ENCODE results near the gene GSG1L2.

The GSG1L2 gene

DNA sequence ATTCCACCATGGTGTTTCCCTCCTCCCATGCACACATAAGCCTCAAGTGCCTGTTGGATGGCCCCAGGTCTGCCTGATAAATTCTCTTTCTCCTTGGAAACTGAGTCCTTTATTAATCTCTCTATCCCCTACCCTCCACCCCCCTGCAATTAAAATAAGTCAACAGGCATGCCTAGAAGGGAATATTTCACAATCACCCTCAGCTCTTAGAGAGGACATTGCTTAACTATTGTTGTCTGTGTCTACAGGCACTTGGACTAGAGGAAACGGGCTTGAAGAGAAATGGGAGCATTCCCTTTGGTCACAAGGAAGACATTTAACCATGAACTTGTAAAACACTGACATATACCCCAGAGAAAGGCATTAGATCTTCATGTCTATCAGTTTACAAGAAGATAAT, 43.7 kb upstream of the GSG1L2 start (continued):
- TF ChIP-seq, protein P1, sequence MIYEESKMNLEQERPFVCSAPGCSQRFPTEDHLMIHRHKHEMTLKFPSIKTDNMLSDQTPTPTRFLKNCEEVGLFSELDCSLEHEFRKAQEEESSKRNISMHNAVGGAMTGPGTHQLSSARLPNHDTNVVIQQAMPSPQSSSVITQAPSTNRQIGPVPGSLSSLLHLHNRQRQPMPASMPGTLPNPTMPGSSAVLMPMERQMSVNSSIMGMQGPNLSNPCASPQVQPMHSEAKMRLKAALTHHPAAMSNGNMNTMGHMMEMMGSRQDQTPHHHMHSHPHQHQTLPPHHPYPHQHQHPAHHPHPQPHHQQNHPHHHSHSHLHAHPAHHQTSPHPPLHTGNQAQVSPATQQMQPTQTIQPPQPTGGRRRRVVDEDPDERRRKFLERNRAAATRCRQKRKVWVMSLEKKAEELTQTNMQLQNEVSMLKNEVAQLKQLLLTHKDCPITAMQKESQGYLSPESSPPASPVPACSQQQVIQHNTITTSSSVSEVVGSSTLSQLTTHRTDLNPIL (CRISPR knock-in tag; IDR thresholded peaks at IDR 0.05; ENCODE audit: low read depth) = no peak
- TF ChIP-seq, protein P2, sequence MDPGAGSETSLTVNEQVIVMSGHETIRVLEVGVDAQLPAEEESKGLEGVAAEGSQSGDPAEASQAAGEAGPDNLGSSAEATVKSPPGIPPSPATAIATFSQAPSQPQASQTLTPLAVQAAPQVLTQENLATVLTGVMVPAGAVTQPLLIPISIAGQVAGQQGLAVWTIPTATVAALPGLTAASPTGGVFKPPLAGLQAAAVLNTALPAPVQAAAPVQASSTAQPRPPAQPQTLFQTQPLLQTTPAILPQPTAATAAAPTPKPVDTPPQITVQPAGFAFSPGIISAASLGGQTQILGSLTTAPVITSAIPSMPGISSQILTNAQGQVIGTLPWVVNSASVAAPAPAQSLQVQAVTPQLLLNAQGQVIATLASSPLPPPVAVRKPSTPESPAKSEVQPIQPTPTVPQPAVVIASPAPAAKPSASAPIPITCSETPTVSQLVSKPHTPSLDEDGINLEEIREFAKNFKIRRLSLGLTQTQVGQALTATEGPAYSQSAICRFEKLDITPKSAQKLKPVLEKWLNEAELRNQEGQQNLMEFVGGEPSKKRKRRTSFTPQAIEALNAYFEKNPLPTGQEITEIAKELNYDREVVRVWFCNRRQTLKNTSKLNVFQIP (CRISPR knock-in tag; IDR thresholded peaks at IDR 0.05; ENCODE audit: borderline replicate concordance, low read depth) = no peak
- TF ChIP-seq ZC3H10 (CRISPR knock-in tag; IDR thresholded peaks at IDR 0.05) (no peak), SNAI2 (CRISPR knock-in tag; IDR thresholded peaks at IDR 0.05) (no peak), CSDC2 (CRISPR knock-in tag; IDR thresholded peaks at IDR 0.05) (no peak)

DNA sequence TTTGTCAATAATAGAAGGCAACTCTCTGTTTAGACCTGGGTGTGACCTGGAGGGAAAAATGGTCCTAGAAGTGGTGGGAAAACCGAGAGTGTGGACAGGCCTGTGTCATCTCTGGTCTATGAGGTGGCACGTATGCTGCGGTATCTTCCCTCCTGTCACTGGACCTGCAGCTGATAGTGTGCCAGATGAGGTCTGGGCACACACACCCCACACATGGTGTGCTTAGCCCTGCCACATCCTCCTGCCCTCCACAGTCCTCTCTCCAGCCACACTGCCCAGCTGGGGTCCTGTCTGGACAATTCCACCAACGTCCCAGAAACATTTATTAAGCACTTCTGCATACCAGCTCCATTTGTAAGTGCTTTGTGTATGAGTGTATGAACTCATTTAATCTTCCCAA, 41.1 kb upstream of the GSG1L2 start:
- TF ChIP-seq ZFP3 (CRISPR knock-in tag; IDR thresholded peaks at IDR 0.05) (no peak), PPARA (CRISPR knock-in tag; IDR thresholded peaks at IDR 0.05; ENCODE audit: borderline replicate concordance) (no peak), ZNF8 (CRISPR knock-in tag; IDR thresholded peaks at IDR 0.05) (no peak), ZNF70 (CRISPR knock-in tag; IDR thresholded peaks at IDR 0.05) (no peak), TCF4 (CRISPR knock-in tag; IDR thresholded peaks at IDR 0.05; ENCODE audit: borderline replicate concordance) (no peak), TOX (CRISPR knock-in tag; IDR thresholded peaks at IDR 0.05; ENCODE audit: borderline replicate concordance) (no peak), ZC3H10 (CRISPR knock-in tag; IDR thresholded peaks at IDR 0.05) (no peak), GLIS3 (CRISPR knock-in tag; IDR thresholded peaks at IDR 0.05) (no peak), CSDC2 (CRISPR knock-in tag; IDR thresholded peaks at IDR 0.05) (no peak), SNAI2 (CRISPR knock-in tag; IDR thresholded peaks at IDR 0.05) (no peak), ARNTL (CRISPR knock-in tag; IDR thresholded peaks at IDR 0.05; ENCODE audit: borderline replicate concordance, low read depth) (no peak), OSR1 (CRISPR knock-in tag; IDR thresholded peaks at IDR 0.05) (no peak), ESRRG (CRISPR knock-in tag; IDR thresholded peaks at IDR 0.05) (no peak), RARB (CRISPR knock-in tag; IDR thresholded peaks at IDR 0.05) (no peak), ZNF565 (CRISPR knock-in tag; conservative IDR thresholded peaks at IDR 0.05; ENCODE audit: low read depth) (no peak), BACH2 (CRISPR knock-in tag; IDR thresholded peaks at IDR 0.05; ENCODE audit: borderline replicate concordance) (no peak)
- TF ChIP-seq, protein P3, sequence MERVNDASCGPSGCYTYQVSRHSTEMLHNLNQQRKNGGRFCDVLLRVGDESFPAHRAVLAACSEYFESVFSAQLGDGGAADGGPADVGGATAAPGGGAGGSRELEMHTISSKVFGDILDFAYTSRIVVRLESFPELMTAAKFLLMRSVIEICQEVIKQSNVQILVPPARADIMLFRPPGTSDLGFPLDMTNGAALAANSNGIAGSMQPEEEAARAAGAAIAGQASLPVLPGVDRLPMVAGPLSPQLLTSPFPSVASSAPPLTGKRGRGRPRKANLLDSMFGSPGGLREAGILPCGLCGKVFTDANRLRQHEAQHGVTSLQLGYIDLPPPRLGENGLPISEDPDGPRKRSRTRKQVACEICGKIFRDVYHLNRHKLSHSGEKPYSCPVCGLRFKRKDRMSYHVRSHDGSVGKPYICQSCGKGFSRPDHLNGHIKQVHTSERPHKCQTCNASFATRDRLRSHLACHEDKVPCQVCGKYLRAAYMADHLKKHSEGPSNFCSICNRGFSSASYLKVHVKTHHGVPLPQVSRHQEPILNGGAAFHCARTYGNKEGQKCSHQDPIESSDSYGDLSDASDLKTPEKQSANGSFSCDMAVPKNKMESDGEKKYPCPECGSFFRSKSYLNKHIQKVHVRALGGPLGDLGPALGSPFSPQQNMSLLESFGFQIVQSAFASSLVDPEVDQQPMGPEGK (CRISPR knock-in tag; IDR thresholded peaks at IDR 0.05; ENCODE audit: borderline replicate concordance) = no peak
- TF ChIP-seq, protein P2 (CRISPR knock-in tag; IDR thresholded peaks at IDR 0.05; ENCODE audit: borderline replicate concordance, low read depth) = no peak
- TF ChIP-seq, protein P4, sequence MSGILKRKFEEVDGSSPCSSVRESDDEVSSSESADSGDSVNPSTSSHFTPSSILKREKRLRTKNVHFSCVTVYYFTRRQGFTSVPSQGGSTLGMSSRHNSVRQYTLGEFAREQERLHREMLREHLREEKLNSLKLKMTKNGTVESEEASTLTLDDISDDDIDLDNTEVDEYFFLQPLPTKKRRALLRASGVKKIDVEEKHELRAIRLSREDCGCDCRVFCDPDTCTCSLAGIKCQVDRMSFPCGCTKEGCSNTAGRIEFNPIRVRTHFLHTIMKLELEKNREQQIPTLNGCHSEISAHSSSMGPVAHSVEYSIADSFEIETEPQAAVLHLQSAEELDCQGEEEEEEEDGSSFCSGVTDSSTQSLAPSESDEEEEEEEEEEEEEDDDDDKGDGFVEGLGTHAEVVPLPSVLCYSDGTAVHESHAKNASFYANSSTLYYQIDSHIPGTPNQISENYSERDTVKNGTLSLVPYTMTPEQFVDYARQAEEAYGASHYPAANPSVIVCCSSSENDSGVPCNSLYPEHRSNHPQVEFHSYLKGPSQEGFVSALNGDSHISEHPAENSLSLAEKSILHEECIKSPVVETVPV (CRISPR knock-in tag; IDR thresholded peaks at IDR 0.05) = no peak
- TF ChIP-seq, protein P1 (CRISPR knock-in tag; IDR thresholded peaks at IDR 0.05; ENCODE audit: low read depth) = no peak
- ATAC-seq = no peak

DNA sequence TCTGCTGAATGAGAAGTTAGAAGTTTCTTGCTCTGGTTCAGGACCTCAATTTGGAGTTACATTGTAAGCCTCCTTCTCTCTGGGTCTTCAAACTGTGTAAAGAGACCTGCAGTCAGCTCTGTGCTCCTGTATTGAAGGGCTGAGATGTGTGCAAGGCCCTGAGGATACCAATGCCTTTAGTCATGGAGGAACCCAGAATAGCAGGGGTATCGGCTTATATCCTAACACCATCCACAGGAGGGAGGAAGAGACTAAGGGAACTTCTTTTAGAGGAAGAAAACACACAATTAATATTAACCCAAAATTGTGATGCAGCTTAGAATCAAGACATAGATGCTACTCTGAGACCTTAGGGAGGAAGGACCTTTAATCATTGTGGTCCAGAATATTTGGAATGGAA, 40.3 kb upstream of the GSG1L2 start:
- ATAC-seq = no peak
- TF ChIP-seq, protein P4 (CRISPR knock-in tag; IDR thresholded peaks at IDR 0.05) = no peak
- TF ChIP-seq ZC3H10 (CRISPR knock-in tag; IDR thresholded peaks at IDR 0.05) = no peak
- TF ChIP-seq, protein P1 (CRISPR knock-in tag; IDR thresholded peaks at IDR 0.05; ENCODE audit: low read depth) = no peak
- TF ChIP-seq, protein P2 (CRISPR knock-in tag; IDR thresholded peaks at IDR 0.05; ENCODE audit: borderline replicate concordance, low read depth) = no peak
- no peak for TF ChIP-seq CSDC2 (CRISPR knock-in tag; IDR thresholded peaks at IDR 0.05)
- TF ChIP-seq TCF4 (CRISPR knock-in tag; IDR thresholded peaks at IDR 0.05; ENCODE audit: borderline replicate concordance) = no peak
- no peak for TF ChIP-seq ZNF70 (CRISPR knock-in tag; IDR thresholded peaks at IDR 0.05)
- no peak for TF ChIP-seq RARB (CRISPR knock-in tag; IDR thresholded peaks at IDR 0.05)

Data from SK-N-SH treated with all-trans-retinoic acid at 6 μM for 48 hours (cell line).